K562 (cell line): ENCODE results near the gene TNN. TPM values are rescaled to one million over a fixed set of nuclear protein-coding genes. Genes with fewer than 3 reads are reported as not detected.

Source experiments
- CBX8 ChIP-seq: fragments of 200-600 bp; sonication (generic); IDR thresholded peaks from 2 replicates; pipeline ENCODE4 v1.6.1; 2012; ENCODE audit warnings: borderline replicate concordance, mixed run types, low read depth, mild to moderate bottlenecking, moderate library complexity, mixed read lengths, low read length, control low read depth, inconsistent platforms; ENCODE audit not compliant: poor library complexity, severe bottlenecking; ENCODE audit errors: extremely low read depth
- CREB1 ChIP-seq, 2 experiments: sonication (generic) in 1 of 2; formaldehyde crosslinking in 1 of 2; IDR thresholded peaks; 2 replicates each; pipeline versions ENCODE4 v1.6.1 to v1.8.0; 2012 to 2022; ENCODE audit warnings: inconsistent platforms in 1 of 2, mild to moderate bottlenecking in 1 of 2, missing genetic modification reagents in 1 of 2, moderate library complexity in 1 of 2
- DACH1 ChIP-seq: fragments of 450-650 bp; IDR thresholded peaks from 2 replicates; pipeline ENCODE4 v1.6.1; 2018; ENCODE audit not compliant: partially characterized antibody
- E2F8 ChIP-seq: fragments of 450-650 bp; IDR thresholded peaks from 2 replicates; pipeline ENCODE4 v1.7.1; 2018; ENCODE audit warnings: mild to moderate bottlenecking, low read depth; ENCODE audit not compliant: partially characterized antibody
- ELF1 ChIP-seq: fragments of 200-800 bp; sonication (Bioruptor generic); IDR thresholded peaks from 2 replicates; pipeline ENCODE4 v1.6.1; 2016; ENCODE audit warnings: missing genetic modification characterization, missing compliant biosample characterization
- GTF2F1 ChIP-seq: IDR thresholded peaks from 2 replicates; pipeline ENCODE4 v1.6.1; 2011; ENCODE audit warnings: low read depth, low read length, improper control_type of control experiment
- HMGN3 ChIP-seq: IDR thresholded peaks from 2 replicates; pipeline ENCODE4 v1.6.1; 2011; ENCODE audit warnings: borderline replicate concordance, low read depth, mild to moderate bottlenecking, mixed read lengths, low read length; ENCODE audit not compliant: insufficient read length; ENCODE audit errors: extremely low read depth
- HNRNPL ChIP-seq: fragments of 200-400 bp; formaldehyde crosslinking; IDR thresholded peaks from 2 replicates; pipeline ENCODE4 v1.6.1; 2017; ENCODE audit warnings: low read depth, mild to moderate bottlenecking, low read length
- HNRNPLL ChIP-seq: fragments of 200-400 bp; formaldehyde crosslinking; IDR thresholded peaks from 2 replicates; pipeline ENCODE4 v1.6.1; 2017; ENCODE audit warnings: low read length, low read depth, mild to moderate bottlenecking; ENCODE audit not compliant: poor library complexity, severe bottlenecking
- JUN ChIP-seq, 2 experiments: sonication (generic) in 1 of 2; formaldehyde crosslinking in 1 of 2; IDR thresholded peaks; 2 replicates each; pipeline versions ENCODE4 v1.6.1 to v1.8.0; 2012 to 2022; ENCODE audit warnings: borderline replicate concordance in 2 of 2, mild to moderate bottlenecking in 2 of 2, improper control_type of control experiment in 1 of 2, low read depth in 1 of 2, low read length in 1 of 2, missing genetic modification reagents in 1 of 2
- KDM1A ChIP-seq, 2 experiments: fragments of 450-650 bp; IDR thresholded peaks; 2 replicates each; pipeline ENCODE4 v1.6.1; 2016; ENCODE audit warnings: mild to moderate bottlenecking in 2 of 2
- L3MBTL2 ChIP-seq: fragments of 450-650 bp; IDR thresholded peaks from 2 replicates; pipeline ENCODE4 v1.6.1; 2016; ENCODE audit warnings: mild to moderate bottlenecking, moderate library complexity
- MCM7 ChIP-seq, 2 experiments: fragments of 450-650 bp; IDR thresholded peaks; 2 replicates each; pipeline ENCODE4 v1.6.1; 2016 to 2018
- POLR2A ChIP-seq: fragments of 450-650 bp; conservative IDR thresholded peaks from 2 replicates; pipeline ENCODE4 v1.6.1; 2016
- PREB ChIP-seq: sonication (generic); formaldehyde crosslinking; IDR thresholded peaks from 2 replicates; pipeline ENCODE4 v1.8.1; 2023; ENCODE audit warnings: mild to moderate bottlenecking, missing genetic modification reagents
- RBBP5 ChIP-seq: fragments of 200-600 bp; sonication (generic); IDR thresholded peaks from 2 replicates; pipeline ENCODE4 v1.6.1; 2012; ENCODE audit warnings: borderline replicate concordance, mild to moderate bottlenecking, low read length, control low read depth, inconsistent platforms; ENCODE audit not compliant: insufficient read depth, poor library complexity, severe bottlenecking
- SRSF9 ChIP-seq: fragments of 200-400 bp; formaldehyde crosslinking; IDR thresholded peaks from 2 replicates; pipeline ENCODE4 v1.6.1; 2017; ENCODE audit warnings: low read depth, low read length, borderline replicate concordance
- SUPT5H ChIP-seq: fragments of 450-650 bp; IDR thresholded peaks from 2 replicates; pipeline ENCODE4 v1.6.1; 2016
- TARDBP ChIP-seq: fragments of 450-650 bp; IDR thresholded peaks from 2 replicates; pipeline ENCODE4 v1.6.1; 2016
- TFAP4 ChIP-seq: sonication (generic); formaldehyde crosslinking; IDR thresholded peaks from 2 replicates; pipeline ENCODE4 v1.8.0; 2022; ENCODE audit warnings: missing genetic modification reagents, mild to moderate bottlenecking, moderate library complexity, borderline replicate concordance
- ZBED1 ChIP-seq: IDR thresholded peaks from 2 replicates; pipeline ENCODE4 v1.6.1; 2014
- ZNF57 ChIP-seq: fragments of 450-650 bp; formaldehyde crosslinking; IDR thresholded peaks from 2 replicates; pipeline ENCODE4 v1.4.0; 2020; ENCODE audit warnings: mild to moderate bottlenecking, moderate library complexity
- ZSCAN32 ChIP-seq: fragments of 450-650 bp; formaldehyde crosslinking; IDR thresholded peaks from 2 replicates; pipeline ENCODE4 v1.4.0; 2020; ENCODE audit warnings: mild to moderate bottlenecking, moderate library complexity
- polyA plus RNA-seq, 8 experiments: library from polyadenylated mRNA; depleted of rRNA in 4 of 8; stranded (reverse) in 5 of 8; unstranded in 3 of 8; fragments of >200 nt; fragmentation: Nextera tagmentation in 2 of 8; fragmentation: Illumina TruSeq in 1 of 8; extraction: Ambion mirVana in 2 of 8; extraction: Trizol in 1 of 8; gene quantifications; 2 replicates each; pipeline versions ENCODE4 v1.2.1 to v1.2.3, GENCODE V29; 2011 to 2014; ENCODE audit warnings: inconsistent platforms in 1 of 8, missing spikeins in 1 of 8
- total RNA-seq, 7 experiments: library from RNA; depleted of rRNA in 6 of 7; stranded (reverse); fragments of >200 nt in 6 of 7; fragmentation: Illumina TruSeq in 2 of 7; extraction: Trizol in 2 of 7; gene quantifications; 2 replicates each; pipeline versions ENCODE4 v1.2.1 to v1.2.3, GENCODE V29; 2011 to 2021; ENCODE audit warnings: low replicate concordance in 1 of 7

The TNN gene
- total and polyA plus RNA-seq, 9 of the 15 experiments (the other 6 are each of a cell fraction or from before 2014, with no cell fraction given): 0.01 to 0.09 (median 0.07) TPM; not detected in 4

GRCh38 chr1:175192630-175193526, 125.2 kb downstream of the TNN start, which contains the start of gene KIAA0040 (continued):
- TF ChIP-seq CBX8: no peak
- TF ChIP-seq SRSF9: no peak
- TF ChIP-seq HNRNPL: 0 out of 2 replicates have a peak, but pooled peaks have one; percentile 55
- peak; percentile 15; the same call in 1 of the 2 replicates for TF ChIP-seq SUPT5H
- no peak for TF ChIP-seq PREB (CRISPR knock-in tag)
- no peak; the same call in 1 of the 2 replicates for TF ChIP-seq POLR2A
- no peak for TF ChIP-seq ZNF57 (CRISPR knock-in tag)
- TF ChIP-seq DACH1: no peak
- TF ChIP-seq ZSCAN32 (CRISPR knock-in tag): 0 out of 2 replicates have a peak, but pooled peaks have one; percentile 11
- TF ChIP-seq RBBP5: peak; percentile 30
- no peak for TF ChIP-seq TARDBP
- TF ChIP-seq E2F8: peak; percentile 47
- TF ChIP-seq MCM7 (IDR thresholded peaks at IDR 0.05): no peak
- TF ChIP-seq CREB1 (IDR thresholded peaks at IDR 0.05): no peak
- peak; percentile 20; the same call in 1 of the 2 replicates for TF ChIP-seq CREB1 (CRISPR knock-in tag; IDR thresholded peaks at IDR 0.05)
- TF ChIP-seq GTF2F1: no peak
- TF ChIP-seq ELF1 (tag): peak; percentile 66
- no peak for TF ChIP-seq KDM1A (IDR thresholded peaks at IDR 0.05)
- peak; percentile 66 for TF ChIP-seq HNRNPLL
- TF ChIP-seq HMGN3: peak; percentile 65
- TF ChIP-seq JUN (IDR thresholded peaks at IDR 0.05; ENCODE audit: borderline replicate concordance, low read depth, low read length): no peak
- TF ChIP-seq JUN (CRISPR knock-in tag; IDR thresholded peaks at IDR 0.05; ENCODE audit: borderline replicate concordance): no peak
- TF ChIP-seq ZBED1: no peak
- TF ChIP-seq L3MBTL2: peak; percentile 68
- TF ChIP-seq TFAP4: peak; percentile 48; the same call in 1 of the 2 replicates
